ENCODE data around the gene HM13. TPM values are rescaled to one million over a fixed set of nuclear protein-coding genes. Genes with fewer than 3 reads are reported as not detected.

The HM13 gene
- total and polyA plus RNA-seq, 9 of the 15 experiments (the other 6 are each of a cell fraction or from before 2014, with no cell fraction given), result 7.7 to 136 (median 74.5) TPM

- TF ChIP-seq ZBTB40 (IDR thresholded peaks at IDR 0.05) (peak; percentile 44; the same call in 1 of the 2 replicates), ZBTB40 (CRISPR knock-in tag; IDR thresholded peaks at IDR 0.05) (no peak), SMAD4 (CRISPR knock-in tag; conservative IDR thresholded peaks at IDR 0.05) (no peak), RCOR1 (IDR thresholded peaks at IDR 0.05; ENCODE audit: borderline replicate concordance in 1 of 2, low read depth in 2 of 2, low read length in 2 of 2) (peak in 1 of 2 experiments; percentile 28; a peak in 1 of 4 replicates), ZNF133 (CRISPR knock-in tag; IDR thresholded peaks at IDR 0.05) (no peak), SP2 (IDR thresholded peaks at IDR 0.05; ENCODE audit: extremely low read depth, low read depth, low read length, poor library complexity, severe bottlenecking) (no peak), AFF1 (IDR thresholded peaks at IDR 0.05; ENCODE audit: low read depth in 1 of 2, partially characterized antibody in 2 of 2) (peak in 1 of 2 experiments; percentile 56), RBM25 (IDR thresholded peaks at IDR 0.05; ENCODE audit: low read depth, low read length, severe bottlenecking) (peak; percentile 88), POLR2G (IDR thresholded peaks at IDR 0.05; ENCODE audit: low read depth, low read length) (no peak), THAP12 (CRISPR knock-in tag; IDR thresholded peaks at IDR 0.05) (no peak)
Measured at GRCh38 chr20:31604567-31605030, 90.4 kb downstream of the HM13 start (continued).
